ENCODE data around the gene VSTM1. TPM values are rescaled to one million over a fixed set of nuclear protein-coding genes. Genes with fewer than 3 reads are reported as not detected.

Gene VSTM1
- total and polyA plus RNA-seq, 2 experiments from 2014 or later = not detected

DNA sequence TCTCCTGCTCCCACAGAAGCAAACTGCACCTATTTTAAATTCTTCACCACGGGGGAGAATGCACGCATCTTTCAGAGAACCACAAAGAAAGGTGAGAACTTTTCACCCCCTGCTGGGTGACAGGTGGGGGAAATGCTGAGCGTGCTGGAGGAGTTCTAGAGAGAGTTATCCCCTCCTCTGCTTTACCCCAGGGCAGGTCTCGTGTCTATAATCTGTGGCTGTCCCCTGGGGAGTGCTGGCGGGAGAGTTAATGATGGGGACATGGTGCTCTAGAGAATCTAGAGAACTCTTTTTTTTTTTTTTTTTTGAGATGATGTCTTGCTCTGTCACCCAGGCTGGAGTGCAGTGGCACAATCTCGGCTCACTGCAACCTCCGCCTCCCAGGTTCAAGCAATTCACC, 65.5 kb downstream of the VSTM1 start:
- H3K9me2 ChIP-seq (replicated peaks; ENCODE audit: insufficient read depth) = no peaks in the 10 kb centered on the region
- TF ChIP-seq EZH2 (IDR thresholded peaks at IDR 0.05; ENCODE audit: borderline replicate concordance) = no peak
- TF ChIP-seq, protein P1, sequence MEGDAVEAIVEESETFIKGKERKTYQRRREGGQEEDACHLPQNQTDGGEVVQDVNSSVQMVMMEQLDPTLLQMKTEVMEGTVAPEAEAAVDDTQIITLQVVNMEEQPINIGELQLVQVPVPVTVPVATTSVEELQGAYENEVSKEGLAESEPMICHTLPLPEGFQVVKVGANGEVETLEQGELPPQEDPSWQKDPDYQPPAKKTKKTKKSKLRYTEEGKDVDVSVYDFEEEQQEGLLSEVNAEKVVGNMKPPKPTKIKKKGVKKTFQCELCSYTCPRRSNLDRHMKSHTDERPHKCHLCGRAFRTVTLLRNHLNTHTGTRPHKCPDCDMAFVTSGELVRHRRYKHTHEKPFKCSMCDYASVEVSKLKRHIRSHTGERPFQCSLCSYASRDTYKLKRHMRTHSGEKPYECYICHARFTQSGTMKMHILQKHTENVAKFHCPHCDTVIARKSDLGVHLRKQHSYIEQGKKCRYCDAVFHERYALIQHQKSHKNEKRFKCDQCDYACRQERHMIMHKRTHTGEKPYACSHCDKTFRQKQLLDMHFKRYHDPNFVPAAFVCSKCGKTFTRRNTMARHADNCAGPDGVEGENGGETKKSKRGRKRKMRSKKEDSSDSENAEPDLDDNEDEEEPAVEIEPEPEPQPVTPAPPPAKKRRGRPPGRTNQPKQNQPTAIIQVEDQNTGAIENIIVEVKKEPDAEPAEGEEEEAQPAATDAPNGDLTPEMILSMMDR (IDR thresholded peaks at IDR 0.05; ENCODE audit: poor library complexity) = no peak
- TF ChIP-seq EZH2phosphoT487 (IDR thresholded peaks at IDR 0.05; ENCODE audit: low read depth, severe bottlenecking, unreplicated experiment) = no peak
- no peak for DNase-seq (ENCODE audit: low spot score)
- no peak overlapping the region for H3K4me3 ChIP-seq
- H3K4me2 ChIP-seq = no peak overlapping the region
- H3K27ac ChIP-seq = no peak overlapping the region
- H3K4me1 ChIP-seq (ENCODE audit: insufficient read depth) = no peaks in the 10 kb centered on the region
- WGBS (ENCODE audit: low lambda C conversion rate, missing lambda C conversion rate) = 50% methylated on average over 7 of the region's 7 CpGs
- no peaks in the 10 kb centered on the region for H3K9me3 ChIP-seq (ENCODE audit: low read depth)
- no peaks in the 10 kb centered on the region for H4K20me1 ChIP-seq (ENCODE audit: insufficient read depth, poor library complexity, severe bottlenecking)
- H3K79me2 ChIP-seq = no peaks in the 10 kb centered on the region
- H3K36me3 ChIP-seq (replicated peaks; ENCODE audit: insufficient read depth, low read depth) = no peaks in the 10 kb centered on the region
- H2AFZ ChIP-seq = no peak overlapping the region
- H3K27me3 ChIP-seq = peaks cover 23% of the 10 kb centered on the region

DNA sequence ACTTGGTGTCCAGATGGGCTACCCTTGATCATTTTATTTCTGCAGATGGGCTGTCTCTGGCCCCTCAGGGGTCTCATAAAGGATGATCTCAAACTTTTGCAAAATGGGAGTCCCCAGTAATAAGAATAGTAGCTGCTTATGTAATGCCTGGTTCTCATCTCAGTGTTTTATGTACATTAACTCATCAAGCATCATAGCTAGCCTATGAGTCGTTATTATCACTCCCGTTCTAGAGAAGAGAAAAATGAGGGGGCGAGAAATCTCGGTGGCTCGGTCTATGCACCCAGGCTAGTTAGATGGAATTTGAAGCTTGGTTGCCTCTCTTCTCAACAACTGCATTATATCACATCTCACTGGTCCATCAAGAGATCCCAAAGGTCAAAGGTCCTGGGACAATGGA, 68.9 kb downstream of the VSTM1 start:
- H3K79me2 ChIP-seq = no peaks in the 10 kb centered on the region
- H3K27ac ChIP-seq = no peak overlapping the region
- H3K4me2 ChIP-seq = no peak overlapping the region
- H3K9me2 ChIP-seq (replicated peaks; ENCODE audit: insufficient read depth) = no peaks in the 10 kb centered on the region
- H3K9me3 ChIP-seq (ENCODE audit: low read depth) = no peaks in the 10 kb centered on the region
- H3K4me1 ChIP-seq (ENCODE audit: insufficient read depth) = peaks cover 4% of the 10 kb centered on the region
- no peaks in the 10 kb centered on the region for H3K36me3 ChIP-seq (replicated peaks; ENCODE audit: insufficient read depth, low read depth)
- TF ChIP-seq, protein P1 (IDR thresholded peaks at IDR 0.05; ENCODE audit: poor library complexity) = no peak
- TF ChIP-seq EZH2phosphoT487 (IDR thresholded peaks at IDR 0.05; ENCODE audit: low read depth, severe bottlenecking, unreplicated experiment) (no peak), EZH2 (IDR thresholded peaks at IDR 0.05; ENCODE audit: borderline replicate concordance) (no peak)
- no peak for DNase-seq (ENCODE audit: low spot score)
- H3K27me3 ChIP-seq = peaks cover 21% of the 10 kb centered on the region
- WGBS (ENCODE audit: low lambda C conversion rate, missing lambda C conversion rate) = 91% methylated on average over 5 of the region's 5 CpGs
- H4K20me1 ChIP-seq (ENCODE audit: insufficient read depth, poor library complexity, severe bottlenecking) = no peaks in the 10 kb centered on the region
- H2AFZ ChIP-seq = no peak overlapping the region
- no peak overlapping the region for H3K4me3 ChIP-seq

DNA sequence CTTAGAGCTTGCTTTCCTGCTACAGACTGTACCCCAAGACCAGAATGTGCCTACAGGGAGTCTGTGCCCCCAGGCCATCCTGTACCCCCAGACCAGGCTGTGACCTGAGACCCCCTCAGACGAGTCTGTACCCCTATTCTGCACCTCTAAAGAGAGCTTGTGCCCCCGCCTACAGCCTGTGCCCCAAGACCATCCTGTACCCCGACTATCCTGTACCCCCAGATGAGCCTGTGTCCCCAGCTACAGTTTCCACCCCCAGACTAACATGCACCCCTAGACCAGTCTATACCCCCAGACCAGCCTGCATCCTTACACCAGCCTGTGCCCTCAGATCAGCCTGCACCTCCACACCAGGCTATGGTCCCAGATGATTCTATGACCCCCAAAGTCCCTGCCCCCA, 70.2 kb downstream of the VSTM1 start:
- Histone ChIP-seq H3K4me1 (ENCODE audit: insufficient read depth) (peaks cover 4% of the 10 kb centered on the region), H3K27ac (no peak overlapping the region), H4K20me1 (ENCODE audit: insufficient read depth, poor library complexity, severe bottlenecking) (no peaks in the 10 kb centered on the region), H3K9me2 (replicated peaks; ENCODE audit: insufficient read depth) (no peaks in the 10 kb centered on the region), H3K36me3 (replicated peaks; ENCODE audit: insufficient read depth, low read depth) (no peaks in the 10 kb centered on the region), H3K79me2 (no peaks in the 10 kb centered on the region), H3K4me3 (no peak overlapping the region), H2AFZ (no peak overlapping the region), H3K4me2 (no peak overlapping the region), H3K9me3 (ENCODE audit: low read depth) (no peaks in the 10 kb centered on the region), H3K27me3 (peaks cover 19% of the 10 kb centered on the region)
- WGBS (ENCODE audit: low lambda C conversion rate, missing lambda C conversion rate) = 87% methylated on average over 3 of the region's 3 CpGs
- TF ChIP-seq EZH2 (IDR thresholded peaks at IDR 0.05; ENCODE audit: borderline replicate concordance) (no peak), EZH2phosphoT487 (IDR thresholded peaks at IDR 0.05; ENCODE audit: low read depth, severe bottlenecking, unreplicated experiment) (no peak)
- TF ChIP-seq, protein P1 (IDR thresholded peaks at IDR 0.05; ENCODE audit: poor library complexity) = no peak
- DNase-seq (ENCODE audit: low spot score) = no peak

DNA sequence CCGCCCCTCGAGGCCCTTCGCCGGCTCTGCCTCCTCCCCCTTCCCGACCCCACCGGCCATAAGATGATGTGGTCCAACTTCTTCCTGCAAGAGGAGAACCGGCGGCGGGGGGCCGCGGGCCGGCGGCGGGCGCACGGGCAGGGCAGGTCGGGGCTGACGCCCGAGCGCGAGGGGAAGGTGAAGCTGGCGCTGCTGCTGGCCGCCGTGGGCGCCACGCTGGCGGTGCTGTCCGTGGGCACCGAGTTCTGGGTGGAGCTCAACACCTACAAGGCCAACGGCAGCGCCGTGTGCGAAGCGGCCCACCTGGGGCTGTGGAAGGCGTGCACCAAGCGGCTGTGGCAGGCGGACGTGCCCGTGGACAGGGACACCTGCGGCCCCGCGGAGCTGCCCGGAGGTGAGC, 70.9 kb downstream of the VSTM1 start:
- peaks cover 14% of the 10 kb centered on the region for H3K27me3 ChIP-seq
- 98% methylated on average over 13 of the region's 43 CpGs for WGBS (ENCODE audit: low lambda C conversion rate, missing lambda C conversion rate)

More for the DNA sequence above, 70.9 kb downstream of the VSTM1 start:
- H3K4me1 ChIP-seq (ENCODE audit: insufficient read depth) = peaks cover 4% of the 10 kb centered on the region
- no peaks in the 10 kb centered on the region for H3K79me2 ChIP-seq
- DNase-seq (ENCODE audit: low spot score) = no peak
- H2AFZ ChIP-seq = no peak overlapping the region
- no peaks in the 10 kb centered on the region for H3K9me3 ChIP-seq (ENCODE audit: low read depth)
- H3K27ac ChIP-seq = no peak overlapping the region
- H3K4me3 ChIP-seq = no peak overlapping the region
- no peak for TF ChIP-seq EZH2phosphoT487 (IDR thresholded peaks at IDR 0.05; ENCODE audit: low read depth, severe bottlenecking, unreplicated experiment)
- TF ChIP-seq, protein P1 (IDR thresholded peaks at IDR 0.05; ENCODE audit: poor library complexity) = no peak
- no peak for TF ChIP-seq EZH2 (IDR thresholded peaks at IDR 0.05; ENCODE audit: borderline replicate concordance)
- H3K9me2 ChIP-seq (replicated peaks; ENCODE audit: insufficient read depth) = no peaks in the 10 kb centered on the region
- H3K36me3 ChIP-seq (replicated peaks; ENCODE audit: insufficient read depth, low read depth) = no peaks in the 10 kb centered on the region
- no peaks in the 10 kb centered on the region for H4K20me1 ChIP-seq (ENCODE audit: insufficient read depth, poor library complexity, severe bottlenecking)
- no peak overlapping the region for H3K4me2 ChIP-seq

Data from hepatocyte (in vitro differentiated cells).